Ovary (tissue), 9 donors: ENCODE measurements around the gene PCNX1. TPM values are rescaled to one million over a fixed set of nuclear protein-coding genes. Genes with fewer than 3 reads are reported as not detected.
"Not testable (repeated sequence)": the region's sequence is repeated elsewhere in the genome, so short reads cannot be mapped to it uniquely, and the experiment has no call there.

Experiments
- DNase-seq, 5 donors: peaks; one replicate each; pipeline ENCODE4 v3.0.0-alpha.2; 2019 to 2020
- H3K27ac ChIP-seq, 2 donors: fragments of 200-600 bp; one replicate each; pipeline versions ENCODE4 v1.5.1 to v1.8.0; 2019 to 2022
- H3K27me3 ChIP-seq: fragments of 200-600 bp; one replicate; pipeline ENCODE4 v1.8.0; 2022
- H3K36me3 ChIP-seq: fragments of 200-600 bp; sonication (generic); one replicate; pipeline ENCODE4 v1.5.1; 2019
- H3K4me1 ChIP-seq: one replicate; pipeline ENCODE4 v1.8.1; 2013; ENCODE audit warnings: mild to moderate bottlenecking, moderate library complexity; ENCODE audit not compliant: insufficient read depth
- H3K4me3 ChIP-seq: fragments of 200-600 bp; sonication (generic); one replicate; pipeline ENCODE4 v1.5.1; 2017
- H3K9me3 ChIP-seq, 2 donors: fragments of 200-600 bp in 1 of 2; sonication (generic) in 1 of 2; one replicate each; pipeline versions ENCODE4 v1.5.1 to v1.8.1; 2013 to 2019; ENCODE audit warnings: mild to moderate bottlenecking in 1 of 2, moderate library complexity in 1 of 2
- CTCF ChIP-seq, 3 donors: fragments of 450-650 bp in 2 of 3; fragments of 200-600 bp in 1 of 3; IDR thresholded peaks; one replicate each; pipeline versions ENCODE4 v1.5.1 to v1.8.0; 2016 to 2022; ENCODE audit warnings: antibody characterized with exemption in 3 of 3, mild to moderate bottlenecking in 1 of 3
- EP300 ChIP-seq: sonication (generic); formaldehyde crosslinking; IDR thresholded peaks from one replicate; pipeline ENCODE4 v1.6.1; 2017; ENCODE audit warnings: antibody characterized with exemption
- POLR2A ChIP-seq: fragments of 450-650 bp; IDR thresholded peaks from one replicate; pipeline ENCODE4 v1.6.1; 2017; ENCODE audit warnings: antibody characterized with exemption, mild to moderate bottlenecking, moderate library complexity
- WGBS, 3 donors: extraction: QIAGEN DNeasy Blood & Tissue Kit in 1 of 3; methylation state at CpG; one replicate each; pipeline versions ENCODE4 v1.1.5 to v1.1.7; 2013 to 2017; 5-methylcytosine and 5-hydroxymethylcytosine counted together
- intact Hi-C, 4 donors: fragments of 100-400 bp; cut with DNase I; formaldehyde crosslinking; loops; one replicate each; pipeline versions ENCODE4 v1.11.0 to v1.15.1; 2022 to 2023
- polyA plus RNA-seq, 2 donors: library from polyadenylated mRNA; stranded (reverse); fragments of 200-250 nt in 1 of 2; fragments of 350-450 nt in 1 of 2; fragmentation: Illumina TruSeq in 1 of 2; extraction: RNeasy Lipid Tissue Mini Kit (QIAGEN cat#74804) in 1 of 2; gene quantifications; one replicate each; pipeline ENCODE4 v1.2.3, GENCODE V29; 2013 to 2014
- total RNA-seq, 7 donors: library from RNA; depleted of rRNA in 2 of 7; stranded (reverse); fragments of >200 nt in 2 of 7; fragmentation: NEBNext Ultra II Directional in 3 of 7; extraction: Animal tissue kit (Norgen Biotek cat#: 25700) in 3 of 7; gene quantifications; one replicate each; pipeline versions ENCODE4 v1.1.0 to v1.2.4, GENCODE V29; 2016 to 2023
- donor health status: DM: no; HTN: no; CAD: no; lungs with moderate emphysema.
- donor health status: DM: no; HTN: no; CAD: no.
- donor health status: Bipolar disorder and iron deficiency.
- donor health status: DM: yes; HTN: yes; CAD: no.
- donor health status: DM: no; HTN: no; CAD: no.
- donor health status: DM: yes; HTN: yes; CAD: no.

Gene PCNX1
- total and polyA plus RNA-seq, 9 donors: 13.3 to 101 (median 69.5) TPM

GRCh38 chr14:71013551-71014192, 106.4 kb downstream of the PCNX1 start:
- H3K4me3 ChIP-seq: no peak overlapping the region
- H3K4me1 ChIP-seq: no peaks in the 10 kb centered on the region
- no peaks in the 10 kb centered on the region for H3K9me3 ChIP-seq
- no peak for DNase-seq
- intact Hi-C loops: no loop called here
- no peak overlapping the region for H3K27ac ChIP-seq
- TF ChIP-seq CTCF (IDR thresholded peaks at IDR 0.05): no peak
- TF ChIP-seq EP300: no peak
- TF ChIP-seq POLR2A: no peak
- no peaks in the 10 kb centered on the region for H3K36me3 ChIP-seq
- WGBS, 3 donors: 25 to 37% (median 35%) methylated on average over 1 of the region's 1 CpG
- H3K27me3 ChIP-seq: no peaks in the 10 kb centered on the region

GRCh38 chr14:71019917-71020316, 112.7 kb downstream of the PCNX1 start:
- WGBS, 3 donors: 96 to 100% (median 100%) methylated on average over 2 to 3 of the region's 3 CpGs
- H3K4me1 ChIP-seq, H3K4me3 ChIP-seq, H3K27me3 ChIP-seq, intact Hi-C loops, DNase-seq, H3K27ac ChIP-seq, H3K9me3 ChIP-seq, H3K36me3 ChIP-seq: not testable (repeated sequence)

DNA sequence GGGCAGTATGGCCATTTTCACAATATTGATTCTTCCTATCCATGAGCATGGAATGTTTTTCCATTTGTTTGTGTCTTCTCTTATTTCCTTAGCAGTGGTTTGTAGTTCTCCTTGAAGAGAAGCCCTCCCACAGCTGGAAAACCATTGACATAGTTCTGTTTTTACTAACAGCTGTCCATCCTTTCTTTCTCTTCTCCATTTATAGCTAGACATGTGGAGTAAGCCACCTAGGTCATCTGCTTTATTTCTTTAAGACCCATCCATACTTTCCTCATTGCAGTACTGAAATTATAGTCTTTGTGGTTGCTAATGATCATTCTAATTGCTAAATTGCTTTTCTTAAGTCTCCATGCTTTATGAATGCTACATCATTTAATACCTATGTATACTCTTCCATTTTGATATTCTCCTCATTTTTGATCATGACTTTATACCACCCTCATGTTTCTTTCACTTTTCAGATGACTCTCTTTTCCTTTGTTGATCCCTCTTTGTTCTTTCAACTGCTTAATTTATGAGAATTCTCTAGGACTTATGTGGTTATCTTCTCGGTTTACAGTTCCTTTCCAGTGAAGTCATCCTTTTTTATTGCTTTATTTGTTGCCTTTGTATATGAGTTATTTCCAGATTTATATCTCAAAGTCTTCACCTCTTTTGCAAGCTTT, 114.2 kb downstream of the PCNX1 start:
- intact Hi-C loops: no loop called here
- H3K9me3 ChIP-seq: no peaks in the 10 kb centered on the region
- H3K4me3 ChIP-seq: no peak overlapping the region
- WGBS, 3 donors: 44 to 52% (median 45%) methylated on average over 1 of the region's 1 CpG
- peaks cover 2% of the 10 kb centered on the region for H3K36me3 ChIP-seq
- H3K27me3 ChIP-seq: no peaks in the 10 kb centered on the region
- no peak for TF ChIP-seq EP300
- TF ChIP-seq POLR2A: no peak
- no peak for TF ChIP-seq CTCF (IDR thresholded peaks at IDR 0.05)
- H3K4me1 ChIP-seq: no peaks in the 10 kb centered on the region
- H3K27ac ChIP-seq: no peak overlapping the region
- DNase-seq: no peak

DNA sequence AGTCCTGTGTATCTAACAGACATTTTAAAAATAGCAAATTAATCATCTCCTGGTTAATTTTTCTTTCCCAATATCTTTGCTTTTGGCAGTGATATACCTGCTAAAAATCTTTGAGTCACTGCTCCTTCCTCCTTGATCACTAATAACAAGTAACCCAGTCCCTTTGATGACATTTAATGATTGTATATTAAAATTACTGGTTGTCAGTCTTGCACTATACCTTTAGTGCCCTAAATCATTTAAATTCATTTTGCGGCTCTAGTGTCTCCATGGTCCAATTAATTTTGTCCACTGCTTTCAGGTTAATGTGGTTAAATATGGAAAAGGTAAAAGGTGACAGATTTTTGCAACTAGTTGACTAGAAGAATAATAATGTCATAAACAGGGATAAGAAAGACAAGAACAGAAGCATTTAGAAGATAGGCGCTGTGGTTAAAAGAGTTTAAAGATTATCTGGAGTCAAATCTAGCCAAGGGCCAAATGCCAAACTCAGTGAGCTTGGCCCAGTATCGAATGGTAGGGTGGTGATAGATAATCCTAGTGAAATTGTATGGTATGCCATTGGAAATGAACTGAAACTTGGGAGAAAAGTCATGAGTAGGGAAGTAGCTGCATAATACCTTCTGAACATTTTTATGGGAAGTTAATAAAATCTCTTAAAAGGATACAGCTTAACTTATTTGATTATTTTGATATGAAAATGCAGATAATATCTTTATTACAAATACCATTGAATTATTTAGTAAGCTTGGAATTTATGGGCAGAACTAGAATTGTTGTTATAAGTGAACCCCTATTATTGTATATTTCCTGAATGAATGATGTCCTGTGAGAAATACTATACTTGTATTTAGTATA, 115.0 kb downstream of the PCNX1 start:
- H3K4me1 ChIP-seq: no peaks in the 10 kb centered on the region
- TF ChIP-seq POLR2A (no peak), CTCF (IDR thresholded peaks at IDR 0.05) (no peak), EP300 (no peak)
- DNase-seq: no peak
- no peak overlapping the region for H3K27ac ChIP-seq
- H3K36me3 ChIP-seq: peaks cover 2% of the 10 kb centered on the region
- no peaks in the 10 kb centered on the region for H3K27me3 ChIP-seq
- H3K4me3 ChIP-seq: no peak overlapping the region
- no peaks in the 10 kb centered on the region for H3K9me3 ChIP-seq
- 89 to 92% (median 90%) methylated on average over 3 of the region's 3 CpGs for WGBS, 3 donors
- intact Hi-C loops: no loop called here
